Nephron progenitor cell (in vitro differentiated cells): ENCODE results near the gene BMPR1A.

Experiments used
- DNase-seq: peaks from one replicate; pipeline ENCODE4 v3.0.0; 2021
- H3K27ac Mint-ChIP-seq: 2 replicates; pipeline ENCODE4 v1.8.0; 2021; ENCODE audit warnings: mild to moderate bottlenecking, moderate library complexity, mixed read lengths
- H3K27me3 Mint-ChIP-seq: 2 replicates; pipeline ENCODE4 v1.8.0; 2021; ENCODE audit warnings: mild to moderate bottlenecking, low read depth, mixed read lengths; ENCODE audit not compliant: poor library complexity
- H3K36me3 Mint-ChIP-seq: 2 replicates; pipeline ENCODE4 v1.8.0; 2021; ENCODE audit warnings: low read depth, mixed read lengths
- H3K4me1 Mint-ChIP-seq: 2 replicates; pipeline ENCODE4 v1.8.0; 2021; ENCODE audit warnings: mixed read lengths
- H3K4me3 Mint-ChIP-seq: 2 replicates; pipeline ENCODE4 v1.8.0; 2021; ENCODE audit warnings: mild to moderate bottlenecking, moderate library complexity, mixed read lengths
- H3K9me3 Mint-ChIP-seq: 2 replicates; pipeline ENCODE4 v1.8.0; 2021; ENCODE audit warnings: mild to moderate bottlenecking, moderate library complexity, mixed read lengths
- CTCF ChIP-seq: fragments of 200-600 bp; sonication (generic); IDR thresholded peaks from 2 replicates; pipeline ENCODE4 v1.5.0; 2021; ENCODE audit warnings: antibody characterized with exemption

Gene BMPR1A

GRCh38 chr10:86964061-86964846 lies 207.8 kb downstream of the BMPR1A start:
- Mint-ChIP-seq H3K4me3 (no peak overlapping the region), H3K9me3 (no peaks in the 10 kb centered on the region), H3K27ac (no peak overlapping the region), H3K4me1 (peaks cover 57% of the 10 kb centered on the region), H3K36me3 (no peaks in the 10 kb centered on the region), H3K27me3 (peaks cover 4% of the 10 kb centered on the region)
- no peak for TF ChIP-seq CTCF
- no peak for DNase-seq

- H3K27ac Mint-ChIP-seq, result peak overlapping the region; percentile 5
- no peak for TF ChIP-seq CTCF
- H3K4me3 Mint-ChIP-seq, result no peak overlapping the region
- H3K4me1 Mint-ChIP-seq, result peaks cover 57% of the 10 kb centered on the region
- no peaks in the 10 kb centered on the region for H3K36me3 Mint-ChIP-seq
- no peak for DNase-seq
- no peaks in the 10 kb centered on the region for H3K9me3 Mint-ChIP-seq
- H3K27me3 Mint-ChIP-seq, result peaks cover 4% of the 10 kb centered on the region
These were observed 208.4 kb downstream of the BMPR1A start for GRCh38 chr10:86964847-86965190.

- H3K27me3 Mint-ChIP-seq, result peaks cover 8% of the 10 kb centered on the region
- no peak overlapping the region for H3K4me3 Mint-ChIP-seq
- peaks cover 57% of the 10 kb centered on the region for H3K4me1 Mint-ChIP-seq
- no peaks in the 10 kb centered on the region for H3K9me3 Mint-ChIP-seq
- TF ChIP-seq CTCF, result no peak
- no peaks in the 10 kb centered on the region for H3K36me3 Mint-ChIP-seq
- DNase-seq, result no peak
- H3K27ac Mint-ChIP-seq, result peak overlapping the region; percentile 66
These were observed 209.7 kb downstream of the BMPR1A start for GRCh38 chr10:86965986-86966654.

GRCh38 chr10:86967481-86967941 lies 211.1 kb downstream of the BMPR1A start:
- no peak overlapping the region for H3K27ac Mint-ChIP-seq
- peaks cover 17% of the 10 kb centered on the region for H3K27me3 Mint-ChIP-seq

GRCh38 chr10:86968271-86968993 lies 212.0 kb downstream of the BMPR1A start, which contains the start of gene ADIRF:
Gene ADIRF (plus strand): TSS chr10:86968482. CDS start chr10:86968545, 63 bp downstream.
- H3K4me1 Mint-ChIP-seq, result peaks cover 64% of the 10 kb centered on the region
- H3K4me3 Mint-ChIP-seq, result no peak within 1 kb of the TSS
- H3K9me3 Mint-ChIP-seq, result no peaks in the 10 kb centered on the region
- H3K27ac Mint-ChIP-seq, result no peak within 1 kb of the TSS
- H3K27me3 Mint-ChIP-seq, result peaks cover 25% of the 10 kb centered on the region
- no peak for TF ChIP-seq CTCF
- no peak for DNase-seq
- no peaks in the 10 kb centered on the region for H3K36me3 Mint-ChIP-seq

More at GRCh38 chr10:86967481-86967941, 211.1 kb downstream of the BMPR1A start:
- Mint-ChIP-seq H3K36me3 (no peaks in the 10 kb centered on the region), H3K4me3 (no peak overlapping the region), H3K4me1 (peaks cover 60% of the 10 kb centered on the region), H3K9me3 (no peaks in the 10 kb centered on the region)
- DNase-seq, result no peak
- TF ChIP-seq CTCF, result no peak
